ENCODE measurements around the gene WWC1.
A peak's percentile ranks its signal among the peaks of the same experiment; 100 is the strongest.
"Not testable (repeated sequence)": the region's sequence is repeated elsewhere in the genome, so short reads cannot be mapped to it uniquely, and the experiment has no call there.

Gene WWC1

DNA sequence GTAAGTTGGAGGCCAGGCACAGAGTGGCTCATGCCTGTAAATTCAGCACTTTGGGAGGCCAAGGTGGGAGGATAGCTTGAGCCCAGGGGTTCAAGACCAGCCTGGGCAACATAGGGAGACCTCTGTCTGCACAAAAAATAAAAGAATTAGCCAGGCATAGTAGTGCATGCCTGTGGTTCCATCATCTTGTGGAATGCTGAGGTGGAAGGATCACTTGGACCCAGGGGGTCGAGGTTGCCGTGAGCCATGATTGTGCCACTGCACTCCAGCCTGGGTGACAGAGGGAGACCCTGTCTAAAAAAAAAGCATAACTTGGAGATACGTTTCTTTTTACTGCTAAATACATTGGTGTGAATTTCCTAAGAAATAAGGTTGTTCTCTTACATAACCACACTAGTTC lies 19.1 kb downstream of the WWC1 start:
- DNase-seq, result not testable (repeated sequence)

DNA sequence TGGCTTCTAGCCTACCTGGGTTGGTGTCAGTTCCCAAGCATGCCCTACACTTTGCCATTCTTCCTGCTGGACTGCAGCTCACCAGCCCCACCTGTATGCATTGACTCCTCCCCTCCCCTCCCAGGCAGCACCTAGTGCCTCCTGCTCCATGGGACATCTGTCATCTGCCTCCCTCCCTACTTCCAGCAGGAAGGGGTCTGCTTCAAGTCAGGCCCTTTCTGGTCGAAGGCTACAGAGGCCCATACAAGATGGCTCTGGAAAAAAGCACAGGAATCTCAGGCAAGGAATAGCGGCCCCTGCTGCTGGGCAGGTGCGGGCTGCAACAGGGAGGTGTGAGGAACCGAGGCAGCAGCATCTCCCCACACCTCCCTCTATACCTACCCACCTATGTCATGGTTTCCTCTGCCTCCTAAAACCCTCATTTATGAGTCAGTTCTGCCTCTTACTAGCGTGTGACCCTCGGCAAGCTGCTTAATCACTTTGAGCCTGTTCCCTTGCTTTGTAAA lies 19.7 kb downstream of the WWC1 start:
- DNase-seq, result no peak

DNA sequence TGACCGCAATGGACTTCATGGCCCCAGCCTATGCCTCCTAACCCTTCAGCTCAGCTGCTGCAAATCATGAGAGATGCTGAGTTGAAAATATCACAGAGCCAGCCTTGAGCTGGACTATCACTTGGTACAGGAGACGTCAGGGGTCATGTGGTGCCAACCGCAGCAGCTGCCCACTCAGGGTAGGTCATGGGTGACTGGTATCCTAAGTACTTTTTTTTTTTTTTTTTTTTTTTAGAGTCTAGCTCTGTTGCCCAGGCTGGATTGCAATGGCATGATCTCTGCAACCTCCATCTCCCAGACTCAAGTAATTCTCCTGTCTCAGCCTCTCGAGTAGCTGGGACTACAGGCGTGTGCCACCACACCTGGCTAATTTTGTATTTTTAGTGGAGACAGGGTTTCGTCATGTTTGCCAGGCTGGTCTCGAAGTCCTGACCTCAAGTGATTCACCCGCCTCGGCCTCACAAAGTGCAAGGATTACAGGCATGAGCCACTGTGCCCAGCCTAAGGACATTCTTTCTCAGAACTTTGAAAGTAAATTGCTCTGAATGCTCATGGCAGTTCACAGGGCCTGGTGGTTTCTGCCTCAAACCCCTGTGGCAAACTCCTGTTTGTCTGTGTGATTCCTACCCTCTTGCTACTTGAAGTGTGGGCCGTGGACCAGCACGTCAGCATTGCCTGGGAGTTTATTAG lies 21.3 kb downstream of the WWC1 start:
- no peak for DNase-seq

DNA sequence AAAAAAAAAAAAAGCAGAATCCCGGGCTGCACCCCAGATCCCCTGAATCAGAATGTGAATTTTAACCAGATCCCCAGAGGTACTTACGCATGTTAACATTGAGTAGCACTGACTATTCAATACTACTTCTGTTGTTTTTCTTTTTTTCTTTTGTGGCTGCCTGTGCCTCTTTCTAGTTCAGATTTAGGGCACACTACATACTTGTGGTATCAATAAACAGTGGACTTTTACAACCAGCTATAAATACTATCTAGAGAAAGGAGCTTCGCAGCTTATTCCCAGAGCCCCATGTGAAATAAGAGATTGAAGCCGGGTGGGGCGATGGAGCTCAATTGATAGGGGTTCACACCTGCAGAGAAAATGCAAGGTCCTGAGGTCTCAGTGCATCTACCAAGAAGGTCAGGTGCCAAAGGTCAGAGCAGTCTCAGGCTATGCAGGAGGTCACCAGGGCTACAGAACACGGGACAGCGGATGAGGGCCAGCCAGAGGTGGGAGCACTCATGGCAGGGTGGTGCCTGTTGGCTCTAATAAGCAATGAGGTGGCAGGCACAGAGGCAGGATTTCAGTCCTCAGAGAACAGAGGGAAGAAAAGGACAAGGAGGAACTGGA lies 22.3 kb downstream of the WWC1 start:
- no peak for DNase-seq

DNA sequence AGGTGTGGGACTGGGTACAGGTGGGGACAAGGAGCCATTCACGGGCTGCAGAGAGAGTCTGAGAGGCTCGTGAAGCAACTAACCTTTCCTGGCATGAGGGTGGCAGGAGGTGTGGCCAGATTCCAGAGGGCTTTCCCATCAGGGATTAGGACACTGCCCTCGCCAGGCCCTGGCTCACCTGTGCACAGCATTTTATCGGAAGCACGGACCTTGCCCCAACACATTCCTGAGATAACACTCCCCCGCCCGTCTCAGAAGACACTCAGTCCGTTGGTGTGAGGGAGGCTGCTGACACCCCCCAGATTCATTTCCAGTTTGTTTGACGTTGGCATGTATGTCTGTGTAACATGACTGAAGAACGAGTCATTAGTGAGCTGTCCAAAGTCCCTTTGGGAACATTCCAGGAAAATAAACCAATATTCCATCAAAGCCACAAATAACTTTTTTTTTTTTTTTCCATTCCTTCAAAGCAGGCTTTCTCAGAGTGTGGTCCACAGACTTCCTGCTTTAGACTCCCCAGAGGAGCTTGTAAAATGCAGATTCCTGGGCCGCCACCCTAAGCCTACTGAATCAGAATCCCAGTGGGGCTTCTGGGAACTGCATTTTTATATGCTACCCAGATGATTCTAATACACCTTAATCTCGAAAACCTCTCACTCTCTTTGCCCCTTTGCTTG lies 23.4 kb downstream of the WWC1 start:
- DNase-seq, result no peak

DNA sequence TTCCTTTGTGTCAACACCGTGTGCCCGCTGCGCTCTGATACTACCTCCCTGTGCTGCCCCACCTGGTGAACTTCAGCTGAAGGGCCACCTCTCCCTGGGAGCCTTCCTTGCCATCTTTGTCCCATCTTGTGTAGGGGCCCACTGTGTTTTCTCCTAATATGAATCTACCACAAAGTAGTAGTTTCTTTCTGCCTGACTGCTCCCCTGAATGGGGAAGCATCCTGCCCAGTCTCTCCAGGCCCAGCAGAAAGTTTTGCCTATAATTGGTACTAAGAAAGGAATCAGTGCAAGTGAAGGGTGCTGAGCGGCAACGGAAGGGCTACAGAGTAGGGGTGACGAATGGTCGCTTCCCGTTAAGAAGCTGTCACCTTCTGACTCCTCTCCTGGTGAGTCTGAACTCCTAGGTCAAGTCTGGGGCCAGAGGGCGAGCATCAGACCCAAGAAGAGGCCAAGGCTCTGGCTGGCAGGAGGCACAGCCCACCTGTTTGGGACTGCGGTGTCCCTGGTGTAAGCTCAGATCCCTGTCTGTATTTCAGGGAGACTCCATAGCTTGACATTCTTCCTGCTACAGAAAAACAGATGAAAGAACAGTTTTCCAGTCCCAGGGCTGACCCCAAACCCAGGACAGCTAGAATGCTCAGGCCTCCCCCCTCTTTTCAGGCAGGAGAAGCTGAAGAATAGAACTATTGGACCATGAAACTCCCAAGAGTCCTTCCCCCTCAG lies 24.1 kb downstream of the WWC1 start:
- no peak for DNase-seq

DNA sequence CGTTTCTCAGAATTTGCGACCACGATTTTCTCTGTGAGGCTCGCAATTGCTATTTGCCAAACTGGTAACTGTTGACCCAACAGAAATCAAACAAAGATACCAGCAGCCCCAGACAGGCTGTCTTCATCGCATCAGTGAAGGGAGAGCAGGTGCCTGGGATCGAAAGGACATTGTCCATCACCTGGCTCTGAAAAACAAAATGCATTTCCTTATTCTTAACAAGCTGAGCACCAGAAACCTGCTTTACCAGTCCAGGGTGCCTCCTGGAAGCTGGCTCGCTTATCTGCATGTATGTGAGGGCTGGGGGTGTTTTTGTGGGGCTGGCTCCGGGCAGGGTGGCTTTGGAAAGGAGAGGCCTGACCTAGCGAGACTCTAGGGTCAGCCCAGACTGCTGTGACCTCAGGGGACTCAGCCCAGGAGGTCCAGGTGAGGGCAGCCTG lies 24.7 kb downstream of the WWC1 start:
- no peak for DNase-seq

DNA sequence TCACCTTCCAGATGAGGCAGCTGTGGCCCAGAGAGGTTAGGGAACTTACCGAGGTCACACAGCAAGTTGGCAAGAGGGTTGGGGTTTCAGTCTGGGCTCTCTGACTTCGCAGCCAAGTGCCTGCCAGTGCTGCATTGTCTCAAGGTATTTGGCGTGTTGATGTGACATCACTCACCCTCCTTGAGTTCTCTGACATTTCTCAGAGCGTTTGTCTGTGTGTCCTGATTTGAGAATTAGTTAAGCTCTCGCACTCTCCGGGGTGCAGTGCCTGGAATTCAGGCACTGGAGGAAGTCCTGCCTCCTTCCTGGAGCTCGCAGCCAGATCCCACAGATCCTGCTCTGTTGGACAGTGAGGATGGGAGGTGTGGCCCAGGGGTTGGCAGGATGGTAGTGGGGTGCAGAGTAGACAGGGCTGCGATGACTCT lies 25.7 kb downstream of the WWC1 start:
- no peak for DNase-seq

DNA sequence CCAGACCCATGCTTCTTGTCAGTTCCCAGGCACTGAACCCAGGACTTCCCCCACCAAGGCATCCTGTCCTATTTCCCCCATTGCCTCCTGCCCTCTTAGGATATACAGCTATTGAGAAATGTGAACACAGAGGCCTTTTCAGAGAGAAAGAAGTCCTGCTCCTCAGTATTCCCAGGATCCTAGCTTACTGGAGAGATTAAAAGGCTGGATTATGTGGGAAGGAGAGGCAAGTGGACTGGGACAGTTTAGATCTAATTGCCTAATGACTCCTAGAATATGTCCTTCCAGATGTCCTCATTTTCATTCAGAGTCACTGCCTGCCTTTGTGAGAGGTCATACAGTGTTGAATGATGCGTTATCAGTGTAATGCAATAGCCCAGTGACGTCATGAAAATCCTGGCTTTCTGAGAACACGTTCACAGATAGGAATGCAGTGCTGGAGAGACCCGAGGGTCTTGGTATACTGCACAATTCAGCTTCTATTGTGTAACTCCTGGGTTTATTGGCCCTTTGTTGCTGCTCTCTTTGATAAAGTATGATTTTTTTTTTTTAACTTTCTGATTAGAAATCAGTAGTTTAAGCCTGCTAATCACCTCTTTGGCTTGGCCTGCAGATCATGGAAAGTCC lies 26.2 kb downstream of the WWC1 start:
- DNase-seq, result no peak

DNA sequence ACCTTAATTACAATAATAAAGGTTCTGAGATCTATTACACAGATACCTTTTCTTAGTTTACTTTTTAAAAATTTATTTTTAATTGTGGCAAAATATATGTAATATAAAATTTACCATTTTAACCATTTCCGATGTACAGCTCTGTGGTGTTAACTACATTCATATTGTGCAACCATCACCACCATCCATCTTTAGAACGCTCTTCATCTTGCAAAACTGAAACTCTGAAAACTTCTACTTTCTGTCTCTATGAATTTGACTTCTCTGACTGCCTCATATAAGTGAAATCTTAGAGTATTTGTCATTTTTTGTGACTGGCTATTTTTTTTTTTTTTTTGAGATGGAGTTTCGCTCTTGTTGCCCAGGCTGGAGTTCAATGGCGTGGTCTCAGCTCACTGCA lies 26.8 kb downstream of the WWC1 start:
- no peak for DNase-seq

DNA sequence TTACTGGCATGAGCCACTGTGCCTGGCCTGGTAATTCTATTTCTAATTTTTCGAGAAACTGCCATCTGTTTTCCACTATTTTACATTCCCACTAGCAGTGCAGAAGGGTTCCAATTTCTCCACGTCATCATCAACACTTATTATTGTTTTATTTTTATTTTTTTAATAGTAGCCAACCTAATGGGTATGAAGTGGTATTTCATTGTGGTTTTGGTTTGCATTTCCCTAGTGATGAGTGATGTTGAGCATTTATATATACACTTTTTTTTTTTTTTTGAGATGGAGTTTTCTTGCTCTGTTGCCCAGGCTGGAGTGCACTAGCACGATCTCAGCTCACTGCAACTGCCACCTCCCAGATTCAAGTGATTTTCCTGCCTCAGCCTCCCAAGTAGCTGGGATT lies 28.3 kb downstream of the WWC1 start:
- DNase-seq, result no peak

DNA sequence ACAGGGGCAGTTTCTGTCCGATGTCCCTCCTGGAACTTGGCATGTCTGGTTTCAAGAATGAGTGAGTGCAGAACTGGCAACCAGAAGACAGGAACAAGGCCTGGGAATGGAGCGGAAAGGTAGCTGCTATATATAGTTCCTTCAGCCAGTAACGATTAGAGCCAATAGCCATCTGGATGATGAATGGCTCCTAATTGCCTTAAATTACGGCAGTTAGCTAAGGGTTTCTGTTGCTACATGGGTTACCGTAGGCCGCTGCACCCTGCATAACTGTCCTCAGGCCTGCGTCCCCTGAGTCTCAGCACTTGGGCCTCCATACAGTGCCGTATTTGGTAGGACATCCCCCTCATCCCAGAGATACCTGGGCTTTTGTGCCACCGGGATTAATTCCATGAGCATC lies 29.4 kb downstream of the WWC1 start:
- no peak for DNase-seq

DNA sequence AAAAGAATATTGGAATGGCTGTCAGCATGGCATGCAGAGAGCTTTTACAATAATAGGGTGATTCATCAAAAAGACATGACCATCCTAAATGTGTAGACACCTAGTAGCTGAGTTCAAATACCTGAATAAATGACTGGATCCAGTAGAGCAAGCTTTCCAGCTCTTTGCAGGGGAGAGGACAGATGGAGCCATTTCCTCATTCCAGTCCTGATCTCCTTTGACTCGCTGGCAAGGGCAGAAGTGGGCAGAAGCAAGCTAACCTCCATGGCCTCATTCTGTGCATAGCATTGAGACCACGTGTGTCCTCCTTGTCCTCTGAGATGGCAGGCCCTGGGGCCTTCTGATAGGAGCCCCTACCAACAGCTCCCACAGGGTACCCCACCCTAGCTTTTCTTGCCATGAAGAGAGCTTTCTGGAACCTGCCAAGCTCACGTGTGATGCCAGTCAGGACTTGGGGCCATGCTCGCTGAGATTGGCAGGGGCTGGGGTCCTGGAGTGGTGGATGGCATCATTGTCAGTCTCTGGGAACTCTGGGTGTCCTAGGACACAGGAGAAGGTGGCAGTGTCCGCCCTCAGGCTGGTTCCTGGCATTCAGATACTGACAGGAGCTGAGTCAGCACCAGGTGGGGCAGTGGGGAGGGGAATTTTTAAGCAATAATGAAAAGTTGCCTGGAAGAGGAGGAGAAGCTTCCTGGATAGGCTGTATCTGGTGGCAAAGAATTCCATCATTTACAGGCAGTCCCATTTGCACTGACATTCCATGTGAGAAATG lies 33.6 kb downstream of the WWC1 start:
- no peak for DNase-seq

DNA sequence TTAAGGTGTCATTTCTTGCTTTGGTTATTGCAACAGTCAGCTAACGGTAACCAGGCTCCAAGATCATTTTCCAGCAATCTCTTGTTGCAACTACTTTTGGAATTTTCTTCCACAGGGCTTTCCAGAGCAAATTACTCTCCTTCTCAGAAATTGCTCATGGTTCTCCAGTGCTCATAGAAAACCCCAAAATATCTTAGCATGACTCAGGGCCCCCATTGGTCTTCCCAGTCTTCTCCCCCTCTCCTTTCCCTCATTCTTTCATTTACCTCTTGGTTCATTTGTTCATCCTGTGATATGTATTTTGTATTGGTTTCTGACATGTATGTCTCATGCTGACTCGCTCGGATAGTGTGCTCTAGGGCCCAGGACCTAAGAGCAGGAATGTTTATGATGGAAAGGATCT lies 35.6 kb downstream of the WWC1 start:
- DNase-seq, result no peak

DNA sequence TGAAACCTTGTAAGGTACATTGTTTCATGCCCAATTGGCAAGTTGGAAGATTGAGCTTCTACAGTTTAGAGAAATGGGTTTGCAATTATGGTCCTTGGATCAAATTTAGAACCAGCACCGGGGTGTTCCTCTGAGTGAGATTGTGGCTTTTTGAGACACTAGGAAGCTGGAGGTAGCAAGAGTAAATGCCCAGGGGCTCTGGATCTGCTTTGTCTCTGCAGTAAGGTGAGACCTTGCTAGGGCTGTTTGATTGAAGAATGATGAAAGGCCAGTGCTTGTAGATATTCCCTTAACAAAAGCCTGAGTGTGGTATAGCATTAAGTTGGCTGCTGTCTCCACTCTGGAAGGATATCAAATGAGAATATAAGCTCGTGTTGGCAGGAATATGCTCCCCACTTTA lies 36.0 kb downstream of the WWC1 start:
- no peak for DNase-seq

DNA sequence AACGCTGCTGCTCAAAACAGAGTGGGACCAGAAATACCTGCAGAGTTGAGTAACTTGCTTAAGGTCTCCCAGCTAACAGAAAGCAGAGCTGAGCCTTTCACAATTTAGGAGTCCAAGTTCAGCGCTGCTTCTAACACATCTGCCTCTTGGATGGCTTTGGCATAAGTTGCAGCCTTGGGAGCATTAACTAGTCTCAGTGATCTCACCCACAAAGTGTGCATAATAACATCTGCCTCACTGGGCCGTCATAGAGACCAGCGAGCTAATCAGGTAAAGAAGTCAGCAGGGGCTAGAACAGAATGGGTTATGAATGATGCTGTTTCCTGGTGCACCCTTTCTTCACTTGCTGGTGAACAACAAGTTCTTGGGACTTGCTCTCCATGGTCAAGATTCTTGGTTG lies 36.5 kb downstream of the WWC1 start:
- DNase-seq, result no peak

DNA sequence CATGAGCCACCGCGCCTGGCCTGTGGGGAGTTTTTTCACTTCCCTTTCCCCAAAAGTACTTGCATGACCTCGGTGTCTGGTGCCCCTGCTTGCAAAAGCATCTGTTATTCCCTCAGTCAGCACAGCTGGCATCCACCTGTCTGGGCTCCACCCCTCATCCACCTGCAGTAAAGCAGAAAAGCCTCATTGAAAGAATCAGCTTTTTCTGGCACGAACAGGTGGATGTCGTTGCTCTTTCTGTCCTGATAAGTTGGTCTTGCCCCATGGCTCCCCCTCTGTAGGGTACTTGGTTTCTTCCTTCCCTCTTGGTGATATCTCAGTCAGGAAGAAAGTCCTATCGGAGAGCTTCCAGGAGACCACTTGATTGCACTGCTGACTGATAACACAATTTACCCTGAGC lies 37.4 kb downstream of the WWC1 start:
- DNase-seq, result peak; percentile 75

DNA sequence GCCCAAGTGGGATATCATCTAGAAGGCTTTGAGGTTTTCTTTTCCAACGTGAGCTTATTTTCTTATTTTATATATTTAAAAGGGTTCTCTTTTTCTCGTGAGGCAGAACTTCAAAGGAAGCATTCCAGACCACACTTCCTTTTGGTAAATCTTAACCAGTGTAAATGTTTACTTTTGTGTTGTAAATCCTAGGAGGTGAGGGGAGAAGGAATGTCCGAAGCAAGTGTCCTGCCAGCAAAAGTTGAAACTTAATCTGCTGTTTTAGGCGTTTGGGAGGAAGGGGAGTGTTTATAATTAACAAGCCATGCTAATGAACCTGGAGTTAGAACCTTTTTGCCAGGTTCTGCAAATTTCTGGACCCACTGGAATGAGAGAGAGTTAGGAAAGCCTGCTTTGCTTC lies 37.9 kb downstream of the WWC1 start:
- no peak for DNase-seq

DNA sequence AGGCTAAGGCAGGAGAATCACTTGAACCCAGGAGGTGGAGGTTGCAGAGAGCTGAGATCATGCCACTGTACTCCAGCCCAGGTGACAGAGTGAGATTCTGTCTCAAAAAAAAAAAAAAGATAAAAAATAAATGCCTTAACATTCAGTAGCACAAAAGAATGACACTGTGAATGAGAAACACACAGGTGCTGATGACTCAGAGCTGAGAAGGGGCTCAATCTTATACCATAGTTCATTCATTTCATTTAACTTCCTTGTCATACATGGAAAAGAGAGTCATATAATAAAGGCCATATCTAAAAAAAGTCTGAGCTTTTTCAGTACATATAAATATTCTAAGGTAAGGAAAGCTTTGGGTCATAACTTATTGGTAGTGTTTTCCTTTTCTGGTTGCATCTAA lies 40.6 kb downstream of the WWC1 start:
- no peak for DNase-seq

DNA sequence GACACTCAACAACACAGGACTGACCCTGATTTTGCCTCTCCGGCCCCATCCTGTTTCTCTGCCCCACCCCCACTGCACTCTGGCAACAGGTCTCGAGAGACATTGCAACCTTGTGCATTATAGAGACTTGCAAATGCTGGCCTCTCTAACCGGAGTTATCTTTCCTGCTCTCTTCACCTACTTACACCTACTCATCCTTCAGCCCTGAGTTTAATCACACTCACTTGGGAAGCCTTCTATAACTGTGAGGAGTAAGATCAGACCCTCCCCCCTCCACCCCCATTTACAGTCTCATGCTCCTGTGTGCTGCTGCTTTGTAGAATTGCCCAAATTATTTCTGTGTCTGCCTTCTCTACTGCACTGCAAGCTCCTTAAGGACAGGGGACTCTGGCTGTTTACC lies 42.8 kb downstream of the WWC1 start:
- DNase-seq, result no peak

DNA sequence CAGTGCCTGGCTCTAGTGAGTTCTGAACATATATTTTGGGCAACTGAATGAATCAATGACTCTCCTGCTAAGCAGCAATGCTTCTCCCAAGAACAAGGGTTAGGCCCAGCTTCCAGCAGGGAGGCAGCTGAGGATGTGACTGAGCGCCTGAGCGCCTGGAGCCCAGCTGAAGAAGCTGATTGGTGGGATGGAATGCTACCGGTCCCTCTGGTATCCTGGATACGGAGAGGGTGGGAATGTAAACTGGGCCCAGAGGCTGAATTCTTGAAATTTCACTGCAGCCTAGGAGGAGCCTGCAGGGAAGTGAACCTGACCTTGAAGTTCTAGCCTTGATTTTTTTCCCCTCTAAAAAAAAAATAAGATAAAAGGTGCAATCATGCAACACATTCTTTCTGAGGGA lies 43.2 kb downstream of the WWC1 start:
- no peak for DNase-seq

DNA sequence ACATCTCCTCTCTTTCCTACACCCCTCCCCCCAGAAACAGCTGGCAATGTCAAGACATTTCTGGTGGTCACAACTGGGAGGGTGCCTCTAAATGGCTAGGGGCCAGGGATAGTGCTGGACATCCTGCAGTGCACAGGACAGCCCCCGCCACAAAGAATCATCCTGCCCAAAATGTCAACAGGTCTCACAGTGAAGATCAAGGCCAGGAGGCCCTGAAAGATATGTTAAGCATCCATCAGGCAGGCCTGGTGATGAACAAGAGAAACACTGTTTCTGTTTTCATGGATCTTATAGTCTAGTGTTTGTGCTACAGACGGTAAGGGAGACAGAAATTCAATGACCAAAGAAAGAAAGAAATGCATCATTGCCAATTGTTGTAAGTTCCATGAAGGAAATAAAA lies 45.9 kb downstream of the WWC1 start:
- no peak for DNase-seq
